Measurements from ENCODE around the gene CHGA.

DNA sequence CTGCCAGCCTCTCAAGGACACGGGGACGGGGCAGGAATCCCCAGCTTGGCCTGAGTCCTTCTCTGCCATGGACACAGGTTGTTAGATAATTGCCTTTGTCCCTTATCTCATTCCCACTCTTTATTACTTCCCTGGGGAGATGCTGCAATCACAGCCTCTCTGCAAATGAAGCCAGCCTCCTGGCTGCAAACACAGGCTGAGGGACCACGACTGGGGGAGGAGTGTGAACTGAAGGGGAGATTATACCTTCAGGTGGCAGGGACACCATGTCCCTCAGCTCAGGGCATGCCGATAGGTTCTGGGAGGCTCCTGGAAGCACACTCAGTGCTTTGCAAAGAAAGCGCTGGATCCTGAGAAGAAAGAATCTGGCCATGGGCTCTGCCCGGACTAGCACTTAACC lies 16.1 kb upstream of the CHGA start:
- TF ChIP-seq POLR2A (IDR thresholded peaks at IDR 0.05) (no peak), POLR2AphosphoS5 (IDR thresholded peaks at IDR 0.05) (no peak)
- TF ChIP-seq, protein P1, sequence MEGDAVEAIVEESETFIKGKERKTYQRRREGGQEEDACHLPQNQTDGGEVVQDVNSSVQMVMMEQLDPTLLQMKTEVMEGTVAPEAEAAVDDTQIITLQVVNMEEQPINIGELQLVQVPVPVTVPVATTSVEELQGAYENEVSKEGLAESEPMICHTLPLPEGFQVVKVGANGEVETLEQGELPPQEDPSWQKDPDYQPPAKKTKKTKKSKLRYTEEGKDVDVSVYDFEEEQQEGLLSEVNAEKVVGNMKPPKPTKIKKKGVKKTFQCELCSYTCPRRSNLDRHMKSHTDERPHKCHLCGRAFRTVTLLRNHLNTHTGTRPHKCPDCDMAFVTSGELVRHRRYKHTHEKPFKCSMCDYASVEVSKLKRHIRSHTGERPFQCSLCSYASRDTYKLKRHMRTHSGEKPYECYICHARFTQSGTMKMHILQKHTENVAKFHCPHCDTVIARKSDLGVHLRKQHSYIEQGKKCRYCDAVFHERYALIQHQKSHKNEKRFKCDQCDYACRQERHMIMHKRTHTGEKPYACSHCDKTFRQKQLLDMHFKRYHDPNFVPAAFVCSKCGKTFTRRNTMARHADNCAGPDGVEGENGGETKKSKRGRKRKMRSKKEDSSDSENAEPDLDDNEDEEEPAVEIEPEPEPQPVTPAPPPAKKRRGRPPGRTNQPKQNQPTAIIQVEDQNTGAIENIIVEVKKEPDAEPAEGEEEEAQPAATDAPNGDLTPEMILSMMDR (IDR thresholded peaks at IDR 0.05), result no peak

All from breast epithelium (tissue), 3 donors.